OCI-LY7 (cell line): ENCODE data around the gene NAV2.

Source experiments
- EZH2phosphoT487 ChIP-seq: fragments of 200-600 bp; sonication (generic); IDR thresholded peaks from 2 replicates; pipeline ENCODE4 v1.6.1; 2018; ENCODE audit warnings: low read depth, borderline replicate concordance, mild to moderate bottlenecking, mixed run types, antibody characterized with exemption, low read length, moderate library complexity, mixed read lengths
- TF ChIP-seq, protein P1 (sequence below): fragments of 200-600 bp; sonication (generic); conservative IDR thresholded peaks from 2 replicates; pipeline ENCODE4 v1.5.1; 2014; ENCODE audit warnings: mild to moderate bottlenecking, antibody characterized with exemption, low read length, moderate library complexity, mixed read lengths

DNA sequence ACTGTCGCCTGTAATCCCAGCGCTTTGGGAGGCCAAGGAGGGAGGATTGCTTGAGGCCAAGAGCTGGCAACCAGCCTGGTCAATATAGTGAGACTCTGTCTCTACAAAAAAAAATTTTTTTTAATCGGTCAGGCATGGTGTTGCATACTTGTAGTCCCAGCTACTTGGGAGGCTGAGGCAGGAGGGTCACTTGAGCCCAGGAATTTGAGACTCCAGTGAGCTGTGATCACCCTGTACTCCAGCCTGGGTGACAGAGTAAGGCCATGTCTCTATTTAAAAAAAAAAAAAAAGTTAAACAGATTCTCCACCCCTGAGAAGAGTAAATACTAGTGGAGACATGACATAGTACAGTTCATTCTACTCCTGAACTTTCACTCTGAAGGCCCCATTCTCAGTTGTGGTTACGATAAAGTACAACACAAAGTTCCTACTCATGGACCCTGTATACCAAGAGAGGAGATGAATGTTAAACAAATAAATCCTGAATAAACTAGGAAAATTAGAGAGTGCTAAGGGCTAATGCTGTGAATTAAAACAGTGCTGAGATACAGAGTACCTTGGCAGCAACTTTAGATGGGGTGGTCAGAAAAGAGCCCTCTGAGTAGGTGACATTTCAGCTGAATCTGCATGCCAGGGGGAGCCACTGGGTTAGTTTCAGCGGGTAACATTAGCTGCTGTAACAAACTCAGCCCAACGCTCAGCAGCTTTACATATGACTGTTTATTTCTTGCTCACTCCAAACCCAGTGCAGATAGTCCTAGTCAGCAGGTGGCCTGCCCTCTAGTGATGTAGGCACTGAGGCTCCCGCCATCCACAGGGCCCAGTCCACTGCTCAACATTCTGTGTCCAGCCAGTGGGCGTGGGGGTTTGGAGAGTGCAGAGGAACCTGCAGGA is 372.5 kb downstream of the NAV2 start:
- TF ChIP-seq, protein P1, sequence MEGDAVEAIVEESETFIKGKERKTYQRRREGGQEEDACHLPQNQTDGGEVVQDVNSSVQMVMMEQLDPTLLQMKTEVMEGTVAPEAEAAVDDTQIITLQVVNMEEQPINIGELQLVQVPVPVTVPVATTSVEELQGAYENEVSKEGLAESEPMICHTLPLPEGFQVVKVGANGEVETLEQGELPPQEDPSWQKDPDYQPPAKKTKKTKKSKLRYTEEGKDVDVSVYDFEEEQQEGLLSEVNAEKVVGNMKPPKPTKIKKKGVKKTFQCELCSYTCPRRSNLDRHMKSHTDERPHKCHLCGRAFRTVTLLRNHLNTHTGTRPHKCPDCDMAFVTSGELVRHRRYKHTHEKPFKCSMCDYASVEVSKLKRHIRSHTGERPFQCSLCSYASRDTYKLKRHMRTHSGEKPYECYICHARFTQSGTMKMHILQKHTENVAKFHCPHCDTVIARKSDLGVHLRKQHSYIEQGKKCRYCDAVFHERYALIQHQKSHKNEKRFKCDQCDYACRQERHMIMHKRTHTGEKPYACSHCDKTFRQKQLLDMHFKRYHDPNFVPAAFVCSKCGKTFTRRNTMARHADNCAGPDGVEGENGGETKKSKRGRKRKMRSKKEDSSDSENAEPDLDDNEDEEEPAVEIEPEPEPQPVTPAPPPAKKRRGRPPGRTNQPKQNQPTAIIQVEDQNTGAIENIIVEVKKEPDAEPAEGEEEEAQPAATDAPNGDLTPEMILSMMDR = no peak
- no peak for TF ChIP-seq EZH2phosphoT487
